Measurements from ENCODE around the gene MGAT4B. TPM values are rescaled to one million over a fixed set of nuclear protein-coding genes. Genes with fewer than 3 reads are reported as not detected.

Gene MGAT4B
- total and polyA plus RNA-seq, 2 donors (not counting 1 experiment from before 2014, with no cell fraction given), result 157 to 172 TPM

- Histone ChIP-seq H3K9me3 (ENCODE audit: control insufficient read depth, insufficient read depth, low read depth, low read length) (no peaks in the 10 kb centered on the region), H3K4me1 (ENCODE audit: control insufficient read depth, extremely low read depth, insufficient read depth, low read length) (peaks cover under 1% of the 10 kb centered on the region), H3K4me3 (replicated peaks in 1 of 4; ENCODE audit: control extremely low read depth in 1 of 4, insufficient read depth in 1 of 4, low read depth in 3 of 4, low read length in 4 of 4) (no peak overlapping the region), H3K4me2 (ENCODE audit: extremely low read depth, insufficient read depth, low read length) (no peak overlapping the region), H3K9ac (ENCODE audit: insufficient read depth, low read length) (no peak overlapping the region), H3K36me3 (ENCODE audit: control insufficient read depth, insufficient read depth, low read length) (peaks cover 18% of the 10 kb centered on the region), H3K27ac (ENCODE audit: insufficient read depth, low read length) (no peak overlapping the region), H3K27me3 (ENCODE audit: control insufficient read depth, insufficient read depth, low read length) (no peaks in the 10 kb centered on the region), H4K20me1 (ENCODE audit: control insufficient read depth, extremely low read depth, insufficient read depth, low read length) (no peaks in the 10 kb centered on the region), H2AFZ (ENCODE audit: low read length) (no peak overlapping the region), H3K79me2 (ENCODE audit: control insufficient read depth, insufficient read depth, low read length) (no peaks in the 10 kb centered on the region)
- DNase-seq (ENCODE audit: low read depth in 2 of 2), result no peak
- TF ChIP-seq EZH2 (IDR thresholded peaks at IDR 0.05; ENCODE audit: low read length, missing control alignments), result no peak
- TF ChIP-seq, protein P1, sequence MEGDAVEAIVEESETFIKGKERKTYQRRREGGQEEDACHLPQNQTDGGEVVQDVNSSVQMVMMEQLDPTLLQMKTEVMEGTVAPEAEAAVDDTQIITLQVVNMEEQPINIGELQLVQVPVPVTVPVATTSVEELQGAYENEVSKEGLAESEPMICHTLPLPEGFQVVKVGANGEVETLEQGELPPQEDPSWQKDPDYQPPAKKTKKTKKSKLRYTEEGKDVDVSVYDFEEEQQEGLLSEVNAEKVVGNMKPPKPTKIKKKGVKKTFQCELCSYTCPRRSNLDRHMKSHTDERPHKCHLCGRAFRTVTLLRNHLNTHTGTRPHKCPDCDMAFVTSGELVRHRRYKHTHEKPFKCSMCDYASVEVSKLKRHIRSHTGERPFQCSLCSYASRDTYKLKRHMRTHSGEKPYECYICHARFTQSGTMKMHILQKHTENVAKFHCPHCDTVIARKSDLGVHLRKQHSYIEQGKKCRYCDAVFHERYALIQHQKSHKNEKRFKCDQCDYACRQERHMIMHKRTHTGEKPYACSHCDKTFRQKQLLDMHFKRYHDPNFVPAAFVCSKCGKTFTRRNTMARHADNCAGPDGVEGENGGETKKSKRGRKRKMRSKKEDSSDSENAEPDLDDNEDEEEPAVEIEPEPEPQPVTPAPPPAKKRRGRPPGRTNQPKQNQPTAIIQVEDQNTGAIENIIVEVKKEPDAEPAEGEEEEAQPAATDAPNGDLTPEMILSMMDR (conservative IDR thresholded peaks at IDR 0.05 in 1 of 2, IDR thresholded peaks at IDR 0.05 in 1 of 2; ENCODE audit: low read depth in 1 of 2, low read length in 2 of 2), result no peak
Measured at GRCh38 chr5:179841621-179842020, 35.0 kb upstream of the MGAT4B start.

DNA sequence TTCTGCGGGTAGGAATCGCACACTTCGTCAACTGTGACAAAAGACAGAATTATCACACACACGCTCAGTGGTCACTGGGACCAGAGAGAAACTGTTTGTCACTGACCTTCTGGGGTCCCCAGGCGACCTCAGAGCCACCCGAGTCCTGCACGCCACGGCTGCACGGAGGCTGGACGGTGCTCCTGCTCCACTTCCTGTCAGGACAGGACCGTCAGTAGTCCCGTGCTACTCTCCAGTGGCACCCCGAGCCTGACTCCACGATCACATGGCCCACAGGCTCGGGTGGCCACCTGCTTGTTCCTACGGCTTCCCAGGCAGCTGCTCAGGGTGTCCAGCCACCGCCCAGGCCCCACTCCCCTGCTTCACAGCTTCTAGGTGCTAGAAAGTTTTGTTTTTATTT lies 34.1 kb upstream of the MGAT4B start:
- Histone ChIP-seq H3K9ac (ENCODE audit: insufficient read depth, low read length) (no peak overlapping the region), H3K27ac (ENCODE audit: insufficient read depth, low read length) (no peak overlapping the region), H3K36me3 (ENCODE audit: control insufficient read depth, insufficient read depth, low read length) (peaks cover 24% of the 10 kb centered on the region), H3K79me2 (ENCODE audit: control insufficient read depth, insufficient read depth, low read length) (no peaks in the 10 kb centered on the region), H3K4me2 (ENCODE audit: extremely low read depth, insufficient read depth, low read length) (no peak overlapping the region), H3K27me3 (ENCODE audit: control insufficient read depth, insufficient read depth, low read length) (no peaks in the 10 kb centered on the region), H3K9me3 (ENCODE audit: control insufficient read depth, insufficient read depth, low read depth, low read length) (no peaks in the 10 kb centered on the region), H4K20me1 (ENCODE audit: control insufficient read depth, extremely low read depth, insufficient read depth, low read length) (peaks cover 2% of the 10 kb centered on the region), H3K4me1 (ENCODE audit: control insufficient read depth, extremely low read depth, insufficient read depth, low read length) (peaks cover 4% of the 10 kb centered on the region), H3K4me3 (replicated peaks in 1 of 4; ENCODE audit: control extremely low read depth in 1 of 4, insufficient read depth in 1 of 4, low read depth in 3 of 4, low read length in 4 of 4) (no peak overlapping the region), H2AFZ (ENCODE audit: low read length) (no peak overlapping the region)
- no peak for DNase-seq (ENCODE audit: low read depth in 2 of 2)
- no peak for TF ChIP-seq EZH2 (IDR thresholded peaks at IDR 0.05; ENCODE audit: low read length, missing control alignments)
- TF ChIP-seq, protein P1 (conservative IDR thresholded peaks at IDR 0.05 in 1 of 2, IDR thresholded peaks at IDR 0.05 in 1 of 2; ENCODE audit: low read depth in 1 of 2, low read length in 2 of 2), result no peak

- H3K36me3 ChIP-seq (ENCODE audit: control insufficient read depth, insufficient read depth, low read length), result peaks cover 24% of the 10 kb centered on the region
- H3K79me2 ChIP-seq (ENCODE audit: control insufficient read depth, insufficient read depth, low read length), result no peaks in the 10 kb centered on the region
- DNase-seq (ENCODE audit: low read depth in 2 of 2), result no peak
- no peaks in the 10 kb centered on the region for H3K9me3 ChIP-seq (ENCODE audit: control insufficient read depth, insufficient read depth, low read depth, low read length)
- H3K4me2 ChIP-seq (ENCODE audit: extremely low read depth, insufficient read depth, low read length), result no peak overlapping the region
- no peak overlapping the region for H3K9ac ChIP-seq (ENCODE audit: insufficient read depth, low read length)
- peaks cover 2% of the 10 kb centered on the region for H4K20me1 ChIP-seq (ENCODE audit: control insufficient read depth, extremely low read depth, insufficient read depth, low read length)
- H3K4me3 ChIP-seq (replicated peaks in 1 of 4; ENCODE audit: control extremely low read depth in 1 of 4, insufficient read depth in 1 of 4, low read depth in 3 of 4, low read length in 4 of 4), result no peak overlapping the region
- H3K27me3 ChIP-seq (ENCODE audit: control insufficient read depth, insufficient read depth, low read length), result no peaks in the 10 kb centered on the region
- TF ChIP-seq, protein P1 (conservative IDR thresholded peaks at IDR 0.05 in 1 of 2, IDR thresholded peaks at IDR 0.05 in 1 of 2; ENCODE audit: low read depth in 1 of 2, low read length in 2 of 2), result no peak
- TF ChIP-seq EZH2 (IDR thresholded peaks at IDR 0.05; ENCODE audit: low read length, missing control alignments), result no peak
- H3K27ac ChIP-seq (ENCODE audit: insufficient read depth, low read length), result no peak overlapping the region
- H3K4me1 ChIP-seq (ENCODE audit: control insufficient read depth, extremely low read depth, insufficient read depth, low read length), result peaks cover 4% of the 10 kb centered on the region
- H2AFZ ChIP-seq (ENCODE audit: low read length), result no peak overlapping the region
Measured at GRCh38 chr5:179840321-179840720, 33.7 kb upstream of the MGAT4B start.

Data from fibroblast of lung (primary cell).